HEK293 (cell line): ENCODE results near the gene TMEM125.

Experiments
- CTCF ChIP-seq: fragments of 450-650 bp; formaldehyde crosslinking; IDR thresholded peaks from 2 replicates; pipeline ENCODE4 v1.5.1; 2016; ENCODE audit warnings: missing biosample characterization, missing genetic modification characterization
- PBX3 ChIP-seq: sonication (generic); formaldehyde crosslinking; IDR thresholded peaks from 2 replicates; pipeline ENCODE4 v1.8.1; 2022; ENCODE audit warnings: mild to moderate bottlenecking, moderate library complexity, missing genetic modification reagents
- PRDM1 ChIP-seq: fragments of 450-650 bp; formaldehyde crosslinking; IDR thresholded peaks from 2 replicates; pipeline ENCODE4; 2016; ENCODE audit warnings: missing biosample characterization, missing genetic modification characterization
- PRDM10 ChIP-seq: fragments of 450-650 bp; formaldehyde crosslinking; IDR thresholded peaks from 2 replicates; pipeline ENCODE4 v1.5.1; 2016; ENCODE audit warnings: missing biosample characterization, missing genetic modification characterization
- REPIN1 ChIP-seq: fragments of 450-650 bp; formaldehyde crosslinking; IDR thresholded peaks from 2 replicates; pipeline ENCODE4 v1.5.1; 2017; ENCODE audit warnings: missing biosample characterization, missing genetic modification characterization, low read depth
- ZBTB21 ChIP-seq: fragments of 450-650 bp; formaldehyde crosslinking; IDR thresholded peaks from 2 replicates; pipeline ENCODE4 v1.5.1; 2017; ENCODE audit warnings: missing biosample characterization, missing genetic modification characterization
- ZBTB7A ChIP-seq: fragments of 450-650 bp; formaldehyde crosslinking; IDR thresholded peaks from 2 replicates; pipeline ENCODE4 v1.5.1; 2016; ENCODE audit warnings: low read depth, missing biosample characterization, missing genetic modification characterization
- ZNF175 ChIP-seq: fragments of 450-650 bp; formaldehyde crosslinking; IDR thresholded peaks from 2 replicates; pipeline ENCODE4 v1.5.1; 2016; ENCODE audit warnings: missing biosample characterization, missing genetic modification characterization
- ZNF23 ChIP-seq: fragments of 450-650 bp; formaldehyde crosslinking; IDR thresholded peaks from 2 replicates; pipeline ENCODE4 v1.5.1; 2016; ENCODE audit warnings: missing biosample characterization, missing genetic modification characterization, borderline replicate concordance
- ZNF24 ChIP-seq: fragments of 450-650 bp; formaldehyde crosslinking; IDR thresholded peaks from 2 replicates; pipeline ENCODE4 v1.5.1; 2016; ENCODE audit warnings: missing biosample characterization, missing genetic modification characterization
- ZNF350 ChIP-seq: fragments of 450-650 bp; formaldehyde crosslinking; IDR thresholded peaks from 2 replicates; pipeline ENCODE4 v1.5.0; 2017; ENCODE audit warnings: missing biosample characterization, mild to moderate bottlenecking, missing genetic modification characterization
- ZNF426 ChIP-seq: fragments of 450-650 bp; formaldehyde crosslinking; IDR thresholded peaks from 2 replicates; pipeline ENCODE4 v1.5.1; 2017; ENCODE audit warnings: missing biosample characterization, missing genetic modification characterization, mild to moderate bottlenecking, inconsistent platforms, moderate library complexity
- TF ChIP-seq, protein P1 (sequence below): fragments of 450-650 bp; IDR thresholded peaks from 2 replicates; pipeline ENCODE4 v1.5.1; 2018; ENCODE audit warnings: missing biosample characterization, missing genetic modification characterization
- TF ChIP-seq, protein P2 (sequence below): fragments of 450-650 bp; formaldehyde crosslinking; IDR thresholded peaks from 2 replicates; pipeline ENCODE4 v1.5.1; 2016; ENCODE audit warnings: missing biosample characterization, missing genetic modification characterization

GRCh38 chr1:43235040-43235439 is 34.7 kb upstream of the TMEM125 start:
- TF ChIP-seq ZNF175 (tag by site-specific recombination) (no peak), ZBTB7A (tag by site-specific recombination) (no peak), ZNF23 (no peak), PBX3 (CRISPR knock-in tag) (no peak), PRDM10 (tag by site-specific recombination) (no peak), CTCF (tag by site-specific recombination) (no peak), ZNF24 (tag by site-specific recombination) (no peak), REPIN1 (tag by site-specific recombination) (no peak), ZNF426 (tag by site-specific recombination) (no peak), PRDM1 (tag by site-specific recombination) (no peak), ZNF350 (tag by site-specific recombination) (no peak), ZBTB21 (no peak)
- TF ChIP-seq, protein P1, sequence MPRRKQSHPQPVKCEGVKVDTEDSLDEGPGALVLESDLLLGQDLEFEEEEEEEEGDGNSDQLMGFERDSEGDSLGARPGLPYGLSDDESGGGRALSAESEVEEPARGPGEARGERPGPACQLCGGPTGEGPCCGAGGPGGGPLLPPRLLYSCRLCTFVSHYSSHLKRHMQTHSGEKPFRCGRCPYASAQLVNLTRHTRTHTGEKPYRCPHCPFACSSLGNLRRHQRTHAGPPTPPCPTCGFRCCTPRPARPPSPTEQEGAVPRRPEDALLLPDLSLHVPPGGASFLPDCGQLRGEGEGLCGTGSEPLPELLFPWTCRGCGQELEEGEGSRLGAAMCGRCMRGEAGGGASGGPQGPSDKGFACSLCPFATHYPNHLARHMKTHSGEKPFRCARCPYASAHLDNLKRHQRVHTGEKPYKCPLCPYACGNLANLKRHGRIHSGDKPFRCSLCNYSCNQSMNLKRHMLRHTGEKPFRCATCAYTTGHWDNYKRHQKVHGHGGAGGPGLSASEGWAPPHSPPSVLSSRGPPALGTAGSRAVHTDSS (tag by site-specific recombination) = no peak
- TF ChIP-seq, protein P2, sequence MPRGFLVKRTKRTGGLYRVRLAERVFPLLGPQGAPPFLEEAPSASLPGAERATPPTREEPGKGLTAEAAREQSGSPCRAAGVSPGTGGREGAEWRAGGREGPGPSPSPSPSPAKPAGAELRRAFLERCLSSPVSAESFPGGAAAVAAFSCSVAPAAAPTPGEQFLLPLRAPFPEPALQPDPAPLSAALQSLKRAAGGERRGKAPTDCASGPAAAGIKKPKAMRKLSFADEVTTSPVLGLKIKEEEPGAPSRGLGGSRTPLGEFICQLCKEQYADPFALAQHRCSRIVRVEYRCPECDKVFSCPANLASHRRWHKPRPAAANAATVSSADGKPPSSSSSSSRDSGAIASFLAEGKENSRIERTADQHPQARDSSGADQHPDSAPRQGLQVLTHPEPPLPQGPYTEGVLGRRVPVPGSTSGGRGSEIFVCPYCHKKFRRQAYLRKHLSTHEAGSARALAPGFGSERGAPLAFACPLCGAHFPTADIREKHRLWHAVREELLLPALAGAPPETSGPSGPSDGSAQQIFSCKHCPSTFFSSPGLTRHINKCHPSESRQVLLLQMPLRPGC = no peak
